NT2/D1 (cell line): ENCODE results near the gene TMPRSS2.

Experiments
- SUZ12 ChIP-seq: IDR thresholded peaks from 2 replicates; pipeline ENCODE4 v1.6.1; 2011; ENCODE audit not compliant: insufficient read length, insufficient read depth; ENCODE audit errors: extremely low read depth
- YY1 ChIP-seq: IDR thresholded peaks from 2 replicates; pipeline ENCODE4 v1.6.1; 2011; ENCODE audit not compliant: insufficient read length, insufficient read depth
- ZNF274 ChIP-seq: IDR thresholded peaks from 2 replicates; pipeline ENCODE4 v1.6.1; 2011; ENCODE audit warnings: mild to moderate bottlenecking, low read depth, low read length

DNA sequence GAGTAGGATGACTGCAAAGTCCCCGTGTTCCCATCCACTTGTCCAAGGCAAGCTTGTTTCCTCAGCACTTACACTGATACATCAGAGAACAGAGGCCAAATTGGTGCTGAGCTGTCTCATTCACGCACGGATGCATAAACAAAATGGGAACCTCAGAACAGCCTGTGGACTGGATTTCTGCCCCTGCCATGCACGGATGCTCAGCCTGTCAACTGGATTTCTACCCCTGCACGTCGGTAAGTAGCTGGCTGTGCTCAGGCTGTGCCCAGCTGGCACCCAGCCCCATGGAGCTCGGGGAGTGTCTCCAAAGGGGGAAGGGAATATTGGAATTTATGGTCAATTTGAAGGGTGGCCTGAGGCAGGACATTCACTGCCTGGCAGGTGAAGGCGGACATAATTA, 40.8 kb upstream of the TMPRSS2 start:
- TF ChIP-seq YY1 = no peak
- TF ChIP-seq SUZ12 = no peak
- no peak for TF ChIP-seq ZNF274
